Renal cortical epithelial cell (primary cell): Measurements from ENCODE around the gene KRTAP10-3. TPM values are rescaled to one million over a fixed set of nuclear protein-coding genes. Genes with fewer than 3 reads are reported as not detected.
"Not testable (repeated sequence)": the region's sequence is repeated elsewhere in the genome, so short reads cannot be mapped to it uniquely, and the experiment has no call there.

Source experiments
- DNase-seq: peaks from one replicate; pipeline ENCODE4 v3.0.0-alpha.2; 2011; ENCODE audit warnings: low read depth
- total RNA-seq: library from RNA; depleted of rRNA; stranded (reverse); fragments of >200 nt; gene quantifications from 2 replicates; pipeline ENCODE4 v1.2.3, GENCODE V29; 2014

The KRTAP10-3 gene
- total RNA-seq, result not detected in 2 replicates

DNA sequence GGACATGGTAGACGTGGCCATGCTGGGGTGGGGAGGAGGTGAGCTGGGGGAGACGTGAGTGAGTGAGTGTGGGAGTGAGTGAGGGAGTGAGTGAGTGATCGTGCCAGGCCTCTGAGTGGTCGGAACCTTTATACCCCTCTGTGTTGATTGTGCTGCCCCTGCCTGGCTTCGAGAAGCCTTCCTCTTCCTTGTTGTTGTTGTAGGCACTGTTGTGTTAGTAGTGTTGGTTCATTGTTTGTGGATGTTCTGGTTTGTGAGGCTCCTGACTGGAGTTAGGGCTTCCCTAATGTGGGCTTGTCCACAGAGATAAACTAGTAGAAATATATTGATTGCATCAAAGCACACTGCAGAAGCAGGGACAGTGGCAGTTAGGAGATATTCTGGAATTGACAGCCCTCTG lies at the start of gene KRTAP10-3:
TSS of gene KRTAP10-3 (minus strand) at position 101 of the 400 bp plus-strand sequence. CDS start at position 21, 80 bp downstream.
- DNase-seq, result no peak

- no peak for DNase-seq
Measured at GRCh38 chr21:44606495-44606894, 47.9 kb upstream of the KRTAP10-3 start.

- no peak for DNase-seq
Measured at GRCh38 chr21:44603911-44604310, 45.3 kb upstream of the KRTAP10-3 start.

- no peak for DNase-seq
Measured at GRCh38 chr21:44603109-44603875, 44.7 kb upstream of the KRTAP10-3 start.

GRCh38 chr21:44602463-44602850 lies 43.9 kb upstream of the KRTAP10-3 start:
- no peak for DNase-seq

- no peak for DNase-seq
Measured at GRCh38 chr21:44601596-44602462, 43.2 kb upstream of the KRTAP10-3 start.

DNA sequence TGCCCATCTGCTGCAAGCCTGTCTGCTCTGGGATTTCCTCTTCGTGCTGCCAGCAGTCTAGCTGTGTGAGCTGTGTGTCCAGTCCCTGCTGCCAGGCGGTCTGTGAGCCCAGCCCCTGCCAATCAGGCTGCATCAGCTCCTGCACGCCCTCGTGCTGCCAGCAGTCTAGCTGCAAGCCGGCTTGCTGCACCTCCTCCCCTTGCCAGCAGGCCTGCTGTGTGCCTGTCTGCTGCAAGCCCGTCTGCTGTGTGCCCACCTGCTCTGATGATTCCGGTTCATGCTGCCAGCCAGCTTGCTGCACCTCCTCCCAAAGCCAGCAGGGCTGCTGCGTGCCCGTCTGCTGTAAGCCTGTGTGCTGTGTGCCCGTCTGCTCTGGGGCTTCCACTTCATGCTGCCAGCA lies 42.5 kb upstream of the KRTAP10-3 start:
- DNase-seq, result not testable (repeated sequence)

DNA sequence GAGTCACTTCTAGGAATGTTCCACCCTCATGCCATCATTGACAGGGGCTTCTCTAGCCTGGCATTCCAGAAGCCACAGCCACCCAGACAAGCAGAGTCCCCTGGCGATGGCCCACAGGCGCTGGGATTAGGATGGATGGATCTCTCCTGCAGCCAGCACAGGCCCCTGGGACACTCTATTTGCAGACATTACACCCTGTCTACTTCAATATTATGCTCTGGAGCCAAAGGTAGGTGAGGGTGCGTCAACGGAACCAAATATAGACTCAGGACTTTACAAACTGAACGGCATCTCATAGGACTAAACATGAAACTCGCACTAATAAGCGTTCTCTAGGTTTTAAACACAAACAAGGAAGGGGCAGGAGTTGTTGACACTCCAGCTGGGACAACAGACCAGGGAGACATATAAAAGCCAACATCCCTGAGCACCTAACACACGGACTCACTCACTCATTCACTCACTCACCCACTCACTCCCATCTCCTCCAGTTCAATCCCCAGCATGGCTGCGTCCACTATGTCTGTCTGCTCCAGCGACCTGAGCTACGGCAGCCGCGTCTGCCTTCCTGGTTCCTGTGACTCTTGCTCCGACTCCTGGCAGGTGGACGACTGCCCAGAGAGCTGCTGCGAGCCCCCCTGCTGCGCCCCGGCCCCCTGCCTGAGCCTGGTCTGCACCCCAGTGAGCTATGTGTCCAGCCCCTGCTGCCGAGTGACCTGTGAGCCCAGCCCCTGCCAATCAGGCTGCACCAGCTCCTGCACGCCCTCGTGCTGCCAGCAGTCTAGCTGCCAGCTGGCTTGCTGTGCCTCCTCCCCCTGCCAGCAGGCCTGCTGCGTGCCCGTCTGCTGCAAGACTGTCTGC lies 41.8 kb upstream of the KRTAP10-3 start, which contains the start of gene KRTAP10-7:
TSS of gene KRTAP10-7 (plus strand) at position 480 of the 861 bp plus-strand sequence. CDS start at position 505, 25 bp downstream.
- not testable (repeated sequence) for DNase-seq

- no peak for DNase-seq
Measured at GRCh38 chr21:44599264-44600029, 40.9 kb upstream of the KRTAP10-3 start.

DNA sequence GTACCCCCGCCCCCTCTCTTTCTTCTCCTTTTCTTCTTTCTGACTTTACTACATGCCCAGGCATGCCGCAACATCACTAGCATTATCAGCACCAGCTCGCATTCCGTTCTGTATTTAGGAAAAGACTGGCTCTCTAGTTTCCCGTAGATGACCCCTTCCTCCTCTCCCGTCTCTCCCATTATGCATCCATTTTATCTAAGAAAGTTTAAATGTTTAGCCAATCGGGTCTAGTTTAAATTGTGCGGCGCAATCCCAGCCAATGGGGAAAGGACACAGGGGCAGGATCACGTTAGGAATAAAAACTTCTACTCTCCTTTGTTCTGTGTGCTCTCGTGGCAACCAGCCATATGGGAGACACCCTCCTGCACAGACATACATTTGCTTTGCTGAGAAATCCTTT lies 39.5 kb upstream of the KRTAP10-3 start:
- DNase-seq, result no peak

GRCh38 chr21:44596068-44596725 lies 37.6 kb upstream of the KRTAP10-3 start:
- DNase-seq, result peak; percentile 9

DNA sequence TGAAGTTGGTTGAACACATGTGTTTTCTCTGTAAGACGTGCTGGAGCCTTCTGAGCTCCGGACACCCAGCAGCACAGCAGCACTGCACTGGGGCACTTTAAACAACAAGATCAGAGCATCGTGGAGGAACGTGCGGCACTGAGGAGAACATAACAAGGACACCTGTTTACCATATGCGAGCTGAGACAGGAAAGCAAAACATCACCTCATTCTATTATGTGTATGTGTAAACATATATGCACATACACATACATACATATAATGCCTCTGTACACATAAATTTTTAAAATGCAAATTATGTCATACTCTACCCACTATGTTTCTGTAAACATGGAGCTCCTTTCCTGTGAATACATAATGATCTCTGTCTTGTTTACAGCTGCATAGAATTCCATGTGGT lies 36.9 kb upstream of the KRTAP10-3 start:
- DNase-seq, result no peak

GRCh38 chr21:44594406-44594916 lies 35.9 kb upstream of the KRTAP10-3 start:
- no peak for DNase-seq

- DNase-seq, result no peak
Measured at GRCh38 chr21:44593598-44594405, 35.2 kb upstream of the KRTAP10-3 start.

DNA sequence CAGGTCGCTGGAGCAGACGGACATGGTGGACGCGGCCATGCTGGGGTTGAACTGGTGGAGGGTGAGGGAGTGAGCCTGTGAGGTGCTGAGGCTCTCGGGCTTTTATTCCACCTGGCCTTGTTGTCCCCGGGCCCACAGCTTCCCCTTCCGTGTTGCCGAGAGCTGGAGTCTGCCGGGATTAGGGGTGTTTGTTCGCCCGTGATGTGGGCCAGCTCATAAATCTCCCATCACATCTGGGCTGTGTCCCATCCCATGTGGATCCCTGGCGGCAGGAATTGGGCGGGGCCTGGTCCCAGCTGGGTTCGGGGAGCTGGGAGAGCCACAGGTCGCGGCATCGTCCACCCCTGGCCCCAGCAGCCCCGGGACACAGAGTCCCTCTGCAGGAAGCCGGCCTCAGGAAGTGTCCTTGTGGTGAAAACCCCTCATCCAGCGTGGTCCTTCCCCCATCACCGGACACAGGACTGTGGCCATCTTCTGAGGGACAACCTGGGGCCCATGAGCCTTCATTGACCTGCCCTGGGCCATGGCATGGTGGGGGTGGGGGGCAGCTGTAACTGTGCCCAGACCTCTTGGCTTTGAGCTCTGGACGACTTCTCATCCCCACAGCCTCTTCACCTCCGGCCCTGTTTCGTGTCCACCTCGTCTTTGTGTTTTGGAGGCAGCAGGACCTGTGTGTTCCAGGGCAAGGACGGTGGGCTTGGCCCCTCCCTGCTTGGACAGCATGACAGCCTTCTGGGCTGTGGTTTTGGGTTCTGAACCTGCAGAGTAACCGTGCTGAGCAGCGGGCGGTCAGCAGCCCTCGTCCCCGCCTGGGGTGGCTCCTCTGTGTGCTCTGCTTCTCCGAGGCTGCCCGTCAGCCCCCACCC lies 34.1 kb upstream of the KRTAP10-3 start, which contains the start of gene KRTAP10-6:
TSS of gene KRTAP10-6 (minus strand) at position 60 of the 866 bp plus-strand sequence. CDS start at position 39, 21 bp downstream.
- DNase-seq, result no peak

- DNase-seq, result not testable (repeated sequence)
Measured at GRCh38 chr21:44591801-44592130, 33.2 kb upstream of the KRTAP10-3 start.

DNA sequence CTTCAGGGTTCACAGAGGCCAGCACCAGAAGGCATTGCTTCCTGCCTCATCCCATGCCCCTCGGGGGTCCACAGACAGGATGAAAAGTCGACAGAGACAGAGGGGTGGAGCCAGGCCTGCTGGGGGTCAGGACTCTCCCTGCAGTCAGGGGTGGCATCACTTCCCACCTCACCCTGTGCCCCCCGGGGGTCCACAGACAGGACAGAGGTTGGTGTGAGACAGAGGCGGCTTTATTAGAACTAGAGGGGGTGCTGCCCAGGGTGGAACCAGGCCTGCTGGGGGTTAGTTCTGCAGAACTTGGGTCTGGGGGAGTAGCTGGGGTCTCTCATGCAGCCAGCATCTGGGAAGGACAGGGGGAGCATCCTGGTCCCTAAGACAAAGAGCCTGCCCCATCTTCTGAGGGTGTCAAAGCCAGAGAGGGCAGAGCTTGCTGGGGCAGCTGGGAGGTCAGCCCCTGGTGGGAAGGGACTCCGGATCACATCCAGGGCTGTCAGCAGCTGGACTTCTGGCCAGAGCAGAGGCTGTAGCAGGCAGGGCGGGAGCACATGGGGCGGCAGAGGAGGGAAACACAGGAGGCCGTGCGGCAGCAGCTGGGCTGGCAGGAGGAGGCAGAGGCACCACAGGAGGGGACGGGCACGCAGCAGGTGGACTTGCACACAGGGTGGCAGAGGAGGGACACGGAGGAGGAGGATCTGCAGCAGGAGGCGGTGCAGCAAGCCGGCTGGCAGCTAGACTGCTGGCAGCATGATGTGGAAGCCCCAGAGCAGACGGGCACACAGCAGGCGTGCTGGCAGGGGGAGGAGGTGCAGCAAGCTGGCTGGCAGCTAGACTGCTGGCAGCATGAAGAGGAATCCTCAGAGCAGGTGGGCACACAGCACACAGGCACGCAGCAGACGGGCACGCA lies 32.6 kb upstream of the KRTAP10-3 start:
- DNase-seq, result not testable (repeated sequence)
